ENCODE measurements around the gene URM1.

DNA sequence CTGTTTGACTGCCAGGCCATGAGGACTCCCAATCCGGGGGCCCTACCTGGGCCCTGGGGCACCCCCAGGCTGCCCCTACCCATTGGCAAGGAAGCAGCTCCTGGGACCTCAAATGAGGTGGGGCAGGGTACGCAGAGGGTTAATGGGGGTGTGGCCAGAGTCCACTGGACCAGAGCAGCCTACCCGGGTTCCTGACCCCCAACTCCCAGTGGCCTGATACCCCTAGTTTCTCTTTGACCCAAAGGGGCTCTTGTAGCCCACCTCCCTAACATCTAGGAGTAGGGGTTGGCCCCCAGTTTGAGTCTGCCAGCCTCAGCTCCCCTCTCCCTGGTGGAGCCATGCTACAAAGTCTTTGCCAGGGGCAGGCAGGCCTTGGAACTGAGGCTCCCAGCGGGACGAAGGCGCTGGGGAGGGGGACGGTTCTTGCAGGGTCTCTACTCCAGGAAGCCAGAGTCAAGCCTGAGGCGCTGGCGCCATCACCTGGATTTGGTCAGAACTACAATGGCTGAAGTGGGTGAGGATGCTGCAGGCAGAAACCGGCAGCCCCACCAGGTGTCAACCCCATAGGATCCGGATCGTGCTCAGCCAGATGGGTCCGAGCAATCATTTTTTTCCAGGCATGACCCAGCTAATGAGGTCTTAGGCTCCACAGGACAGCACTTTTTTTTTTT lies 41.1 kb downstream of the URM1 start:
- TF ChIP-seq POLR2A (IDR thresholded peaks at IDR 0.05): no peak
- TF ChIP-seq, protein P1, sequence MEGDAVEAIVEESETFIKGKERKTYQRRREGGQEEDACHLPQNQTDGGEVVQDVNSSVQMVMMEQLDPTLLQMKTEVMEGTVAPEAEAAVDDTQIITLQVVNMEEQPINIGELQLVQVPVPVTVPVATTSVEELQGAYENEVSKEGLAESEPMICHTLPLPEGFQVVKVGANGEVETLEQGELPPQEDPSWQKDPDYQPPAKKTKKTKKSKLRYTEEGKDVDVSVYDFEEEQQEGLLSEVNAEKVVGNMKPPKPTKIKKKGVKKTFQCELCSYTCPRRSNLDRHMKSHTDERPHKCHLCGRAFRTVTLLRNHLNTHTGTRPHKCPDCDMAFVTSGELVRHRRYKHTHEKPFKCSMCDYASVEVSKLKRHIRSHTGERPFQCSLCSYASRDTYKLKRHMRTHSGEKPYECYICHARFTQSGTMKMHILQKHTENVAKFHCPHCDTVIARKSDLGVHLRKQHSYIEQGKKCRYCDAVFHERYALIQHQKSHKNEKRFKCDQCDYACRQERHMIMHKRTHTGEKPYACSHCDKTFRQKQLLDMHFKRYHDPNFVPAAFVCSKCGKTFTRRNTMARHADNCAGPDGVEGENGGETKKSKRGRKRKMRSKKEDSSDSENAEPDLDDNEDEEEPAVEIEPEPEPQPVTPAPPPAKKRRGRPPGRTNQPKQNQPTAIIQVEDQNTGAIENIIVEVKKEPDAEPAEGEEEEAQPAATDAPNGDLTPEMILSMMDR (IDR thresholded peaks at IDR 0.05): peak in 1 of 2 donors; percentile 54
